ENCODE results near the gene PARP6.
A peak's percentile ranks its signal among the peaks of the same experiment; 100 is the strongest.

Gene PARP6

DNA sequence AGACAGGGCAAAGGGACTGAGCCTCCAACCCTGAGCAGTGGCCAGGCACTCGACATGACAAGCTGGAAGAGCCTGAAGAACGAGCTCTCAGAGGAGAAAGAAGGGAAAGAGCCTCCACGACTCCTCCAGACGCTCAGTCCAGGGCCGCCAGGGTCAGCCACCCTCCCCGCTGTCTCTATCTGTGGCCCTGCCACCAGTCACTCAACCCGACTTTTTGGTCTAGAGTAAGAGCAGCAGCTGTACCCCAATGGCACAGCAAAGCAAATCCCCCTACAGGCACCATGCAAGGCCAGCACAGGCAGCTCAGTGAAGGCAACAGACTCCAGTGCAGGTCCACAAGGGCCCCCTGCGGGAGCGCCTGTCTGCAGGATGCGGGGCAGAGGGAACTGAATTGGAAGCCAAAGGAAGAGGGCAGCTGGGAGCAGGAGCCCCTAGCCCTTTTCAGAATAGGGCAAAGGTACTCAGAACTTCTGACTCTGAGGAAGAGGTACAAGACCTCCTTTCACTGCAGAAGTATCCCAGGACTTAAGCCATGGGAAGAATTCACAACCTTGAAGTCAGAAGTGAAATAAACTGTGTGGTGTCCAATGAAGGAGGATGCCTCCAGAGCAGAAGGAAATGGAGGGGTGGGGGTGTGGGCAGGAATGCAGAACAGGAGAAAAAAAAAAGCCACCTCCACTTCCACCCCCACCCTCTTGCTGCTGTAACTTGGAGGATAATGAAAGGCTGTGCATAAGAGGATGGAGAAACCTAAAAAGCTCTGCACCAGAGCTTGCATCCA, 66.3 kb downstream of the PARP6 start:
- no peak overlapping the region for H3K9ac ChIP-seq (ENCODE audit: low read length)
- H3K27ac ChIP-seq (ENCODE audit: low read depth, low read length): no peak overlapping the region

DNA sequence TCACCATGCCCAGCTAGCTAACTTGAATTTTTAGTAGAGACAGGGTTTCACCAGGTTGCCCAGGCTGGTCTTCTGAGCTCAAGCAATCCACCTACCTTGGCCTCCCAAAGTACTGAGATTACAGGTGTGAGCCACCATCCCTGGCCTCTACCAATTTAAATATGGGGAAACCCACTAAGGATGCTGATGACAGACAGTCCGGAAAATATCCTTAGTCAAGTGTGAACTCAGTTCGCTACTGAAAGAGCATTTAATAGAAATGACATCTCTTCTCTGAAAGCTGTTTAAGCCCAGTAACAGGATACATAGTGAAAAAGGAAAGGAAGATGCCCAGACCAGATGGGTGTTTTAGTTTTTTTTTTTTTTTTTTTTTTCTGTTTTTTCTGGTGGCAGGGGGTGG, 67.1 kb downstream of the PARP6 start:
- Histone ChIP-seq H3K27me3 (ENCODE audit: control insufficient read depth in 1 of 2, insufficient read depth in 2 of 2, low read length in 2 of 2) (no peaks in the 10 kb centered on the region), H3K36me3 (ENCODE audit: insufficient read depth, low read length) (peaks cover 91% of the 10 kb centered on the region), H3K9ac (ENCODE audit: low read length) (no peak overlapping the region), H3K4me3 (ENCODE audit: low read depth in 1 of 2, low read length in 2 of 2) (no peak overlapping the region), H3K9me3 (ENCODE audit: low read length) (no peaks in the 10 kb centered on the region), H3K27ac (ENCODE audit: low read depth, low read length) (no peak overlapping the region), H3K4me1 (ENCODE audit: insufficient read depth, low read length) (peaks cover 18% of the 10 kb centered on the region)

More for the DNA sequence above, 66.3 kb downstream of the PARP6 start:
- Histone ChIP-seq H3K9me3 (ENCODE audit: low read length) (no peaks in the 10 kb centered on the region), H3K27me3 (ENCODE audit: control insufficient read depth in 1 of 2, insufficient read depth in 2 of 2, low read length in 2 of 2) (no peaks in the 10 kb centered on the region), H3K4me1 (ENCODE audit: insufficient read depth, low read length) (peaks cover 18% of the 10 kb centered on the region), H3K36me3 (ENCODE audit: insufficient read depth, low read length) (peaks cover 90% of the 10 kb centered on the region), H3K4me3 (ENCODE audit: low read depth in 1 of 2, low read length in 2 of 2) (no peak overlapping the region)

GRCh38 chr15:72203507-72203837, 68.9 kb downstream of the PARP6 start:
- no peaks in the 10 kb centered on the region for H3K9me3 ChIP-seq (ENCODE audit: low read length)
- H3K4me1 ChIP-seq (ENCODE audit: insufficient read depth, low read length): peaks cover 18% of the 10 kb centered on the region
- H3K9ac ChIP-seq (ENCODE audit: low read length): no peak overlapping the region
- peak overlapping the region; percentile 31 for H3K27ac ChIP-seq (ENCODE audit: low read depth, low read length)
- H3K4me3 ChIP-seq (ENCODE audit: low read depth in 1 of 2, low read length in 2 of 2): no peak overlapping the region
- H3K36me3 ChIP-seq (ENCODE audit: insufficient read depth, low read length): peaks cover 92% of the 10 kb centered on the region
- H3K27me3 ChIP-seq (ENCODE audit: control insufficient read depth in 1 of 2, insufficient read depth in 2 of 2, low read length in 2 of 2): no peaks in the 10 kb centered on the region

- H3K27ac ChIP-seq (ENCODE audit: low read depth, low read length): peak overlapping the region; percentile 13
- H3K36me3 ChIP-seq (ENCODE audit: insufficient read depth, low read length): peaks cover 87% of the 10 kb centered on the region
Measured at GRCh38 chr15:72202801-72203506, 69.4 kb downstream of the PARP6 start.

DNA sequence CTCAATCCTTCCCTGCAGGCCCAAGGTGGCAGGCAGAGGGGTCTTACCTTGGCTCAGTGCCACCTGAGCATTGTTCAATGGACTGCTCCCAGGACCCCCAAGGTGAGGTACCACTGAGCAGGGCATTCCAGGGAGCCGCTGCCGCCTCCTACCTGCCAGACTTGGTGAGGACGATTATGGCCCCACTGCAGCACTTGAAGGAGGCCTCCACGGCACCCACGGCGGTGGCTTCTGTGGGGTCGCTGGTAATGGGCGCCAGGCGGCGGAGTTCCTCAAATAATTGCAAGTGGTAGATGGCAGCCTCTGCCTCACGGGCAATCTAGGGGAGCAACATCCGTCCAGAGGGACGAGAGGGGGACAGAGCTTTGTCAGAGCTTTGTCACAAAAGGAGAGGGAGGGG, 70.1 kb downstream of the PARP6 start:
- no peak overlapping the region for H3K27ac ChIP-seq (ENCODE audit: low read depth, low read length)
- H3K9me3 ChIP-seq (ENCODE audit: low read length): no peaks in the 10 kb centered on the region
- peaks cover 80% of the 10 kb centered on the region for H3K36me3 ChIP-seq (ENCODE audit: insufficient read depth, low read length)
- no peak overlapping the region for H3K4me3 ChIP-seq (ENCODE audit: low read depth in 1 of 2, low read length in 2 of 2)
- peaks cover 0 to 1% of the 10 kb centered on the region in 2 donors for H3K27me3 ChIP-seq (ENCODE audit: control insufficient read depth in 1 of 2, insufficient read depth in 2 of 2, low read length in 2 of 2)
- peaks cover 18% of the 10 kb centered on the region for H3K4me1 ChIP-seq (ENCODE audit: insufficient read depth, low read length)
- H3K9ac ChIP-seq (ENCODE audit: low read length): no peak overlapping the region

More at GRCh38 chr15:72202801-72203506, 69.4 kb downstream of the PARP6 start:
- H3K4me1 ChIP-seq (ENCODE audit: insufficient read depth, low read length): peaks cover 18% of the 10 kb centered on the region
- H3K9me3 ChIP-seq (ENCODE audit: low read length): no peaks in the 10 kb centered on the region
- H3K27me3 ChIP-seq (ENCODE audit: control insufficient read depth in 1 of 2, insufficient read depth in 2 of 2, low read length in 2 of 2): no peaks in the 10 kb centered on the region
- H3K4me3 ChIP-seq (ENCODE audit: low read depth in 1 of 2, low read length in 2 of 2): no peak overlapping the region
- no peak overlapping the region for H3K9ac ChIP-seq (ENCODE audit: low read length)

DNA sequence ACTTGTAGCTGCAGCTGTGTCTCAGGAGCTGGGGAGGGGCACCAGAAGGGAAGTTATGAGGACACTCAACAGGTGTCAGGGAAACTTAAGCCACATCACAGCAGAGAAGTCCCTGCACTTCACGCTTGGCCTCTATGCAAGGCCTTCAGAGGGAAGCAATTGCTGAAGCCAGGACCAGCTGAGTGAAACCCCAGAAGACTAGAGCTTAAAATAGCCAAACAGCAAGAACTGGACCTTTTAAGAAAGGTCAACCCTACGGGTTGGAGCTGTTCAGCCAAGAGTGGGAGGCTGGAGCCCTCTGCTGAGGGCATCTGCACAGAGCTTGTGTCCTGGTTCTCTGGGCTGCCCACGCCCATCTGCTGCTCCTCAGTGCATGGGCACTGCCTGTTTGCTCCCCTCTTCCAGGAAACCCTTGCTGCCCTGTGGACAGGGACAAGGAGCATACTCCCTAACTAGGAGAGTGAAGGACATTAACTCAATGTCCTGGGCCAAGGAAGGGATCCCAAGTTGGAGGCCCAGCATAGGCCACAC, 70.9 kb downstream of the PARP6 start:
- peaks cover 5 to 10% of the 10 kb centered on the region in 2 donors for H3K27me3 ChIP-seq (ENCODE audit: control insufficient read depth in 1 of 2, insufficient read depth in 2 of 2, low read length in 2 of 2)
- H3K4me3 ChIP-seq (ENCODE audit: low read depth in 1 of 2, low read length in 2 of 2): no peak overlapping the region
- no peak overlapping the region for H3K9ac ChIP-seq (ENCODE audit: low read length)
- peaks cover 18% of the 10 kb centered on the region for H3K4me1 ChIP-seq (ENCODE audit: insufficient read depth, low read length)
- no peaks in the 10 kb centered on the region for H3K9me3 ChIP-seq (ENCODE audit: low read length)
- peaks cover 72% of the 10 kb centered on the region for H3K36me3 ChIP-seq (ENCODE audit: insufficient read depth, low read length)
- H3K27ac ChIP-seq (ENCODE audit: low read depth, low read length): no peak overlapping the region

GRCh38 chr15:72200395-72201237, 71.7 kb downstream of the PARP6 start:
- Histone ChIP-seq H3K4me3 (ENCODE audit: low read depth in 1 of 2, low read length in 2 of 2) (no peak overlapping the region), H3K27ac (ENCODE audit: low read depth, low read length) (no peak overlapping the region), H3K27me3 (ENCODE audit: control insufficient read depth in 1 of 2, insufficient read depth in 2 of 2, low read length in 2 of 2) (peaks cover 5 to 10% of the 10 kb centered on the region in 2 donors), H3K9ac (ENCODE audit: low read length) (no peak overlapping the region), H3K4me1 (ENCODE audit: insufficient read depth, low read length) (peaks cover 18% of the 10 kb centered on the region), H3K36me3 (ENCODE audit: insufficient read depth, low read length) (peaks cover 64% of the 10 kb centered on the region), H3K9me3 (ENCODE audit: low read length) (no peaks in the 10 kb centered on the region)

DNA sequence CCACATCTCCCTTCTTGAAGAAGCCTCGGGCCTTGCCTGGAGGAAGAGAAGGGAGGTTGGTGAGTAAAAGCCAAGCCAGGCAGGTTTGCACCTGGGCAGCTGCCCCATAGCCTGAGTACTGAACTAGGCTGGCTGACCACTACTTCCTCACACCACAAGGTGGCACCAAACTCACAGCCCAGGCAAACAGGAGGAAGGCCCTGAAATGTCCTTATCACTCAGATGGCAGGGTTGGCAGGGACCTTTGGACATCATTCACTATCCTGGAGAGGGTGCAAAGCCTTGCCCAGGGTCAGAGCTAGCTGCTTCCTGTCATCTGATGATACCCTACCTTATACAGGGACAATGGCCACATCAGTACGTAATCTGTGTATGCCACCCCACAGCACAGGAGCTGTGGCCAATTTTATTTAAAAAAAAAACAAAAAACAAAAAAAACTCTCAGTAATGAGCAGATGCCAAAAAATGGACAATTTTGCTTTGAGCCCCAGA, 72.6 kb downstream of the PARP6 start:
- no peak overlapping the region for H3K4me3 ChIP-seq (ENCODE audit: low read depth in 1 of 2, low read length in 2 of 2)
- H3K4me1 ChIP-seq (ENCODE audit: insufficient read depth, low read length): peaks cover 18% of the 10 kb centered on the region
- no peak overlapping the region for H3K27ac ChIP-seq (ENCODE audit: low read depth, low read length)
- no peak overlapping the region for H3K9ac ChIP-seq (ENCODE audit: low read length)
- H3K36me3 ChIP-seq (ENCODE audit: insufficient read depth, low read length): peaks cover 56% of the 10 kb centered on the region
- H3K9me3 ChIP-seq (ENCODE audit: low read length): no peaks in the 10 kb centered on the region
- H3K27me3 ChIP-seq (ENCODE audit: control insufficient read depth in 1 of 2, insufficient read depth in 2 of 2, low read length in 2 of 2): peaks cover 5 to 14% of the 10 kb centered on the region in 2 donors

GRCh38 chr15:72199205-72199515, 73.2 kb downstream of the PARP6 start:
- no peak overlapping the region for H3K27ac ChIP-seq (ENCODE audit: low read depth, low read length)
- no peak overlapping the region for H3K9ac ChIP-seq (ENCODE audit: low read length)
- peaks cover 50% of the 10 kb centered on the region for H3K36me3 ChIP-seq (ENCODE audit: insufficient read depth, low read length)
- no peaks in the 10 kb centered on the region for H3K9me3 ChIP-seq (ENCODE audit: low read length)
- peaks cover 5 to 14% of the 10 kb centered on the region in 2 donors for H3K27me3 ChIP-seq (ENCODE audit: control insufficient read depth in 1 of 2, insufficient read depth in 2 of 2, low read length in 2 of 2)
- H3K4me1 ChIP-seq (ENCODE audit: insufficient read depth, low read length): peaks cover 16% of the 10 kb centered on the region
- no peak overlapping the region for H3K4me3 ChIP-seq (ENCODE audit: low read depth in 1 of 2, low read length in 2 of 2)

DNA sequence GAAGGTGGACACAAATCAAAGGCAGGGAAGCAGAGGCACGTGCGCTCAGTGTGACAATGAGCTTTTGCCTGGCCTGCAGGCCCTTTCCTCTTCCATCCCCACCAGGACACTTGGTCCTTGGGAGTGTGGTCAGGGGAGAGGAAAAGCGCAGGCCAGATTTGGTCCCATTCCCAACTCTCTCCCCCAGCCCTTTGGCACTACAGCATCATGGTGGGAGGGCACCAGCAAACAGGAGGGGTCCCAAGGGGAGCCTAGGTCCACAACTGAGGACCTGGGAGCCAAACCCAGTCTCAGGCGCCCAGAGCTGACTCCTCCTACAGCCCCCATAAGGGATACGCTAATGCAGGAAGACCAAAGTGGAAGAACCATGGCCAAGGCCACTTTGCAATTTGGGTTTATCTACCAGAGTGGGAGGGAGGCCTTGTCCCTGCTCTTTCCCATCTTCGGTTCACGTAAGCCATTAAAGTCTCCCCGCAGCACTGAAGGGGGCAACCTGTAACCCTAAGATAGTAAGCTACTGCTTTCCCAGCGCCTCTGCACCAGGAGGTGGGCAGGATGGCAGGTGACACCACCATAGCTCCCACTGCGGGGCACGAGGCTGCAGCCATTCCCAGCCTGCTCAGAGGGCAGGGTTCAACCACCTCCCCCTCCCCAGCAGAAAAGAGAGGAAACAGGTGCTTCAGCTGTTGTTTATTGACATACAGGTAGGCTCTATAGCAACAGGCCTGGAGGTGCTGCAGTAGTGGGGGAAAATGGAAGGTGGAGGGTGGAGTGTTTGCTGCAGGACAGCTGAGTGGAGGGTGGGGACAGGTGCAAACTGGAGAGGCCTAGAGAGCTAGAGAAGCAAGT, 73.8 kb downstream of the PARP6 start:
- H3K27ac ChIP-seq (ENCODE audit: low read depth, low read length): no peak overlapping the region

More for the DNA sequence above, 73.8 kb downstream of the PARP6 start:
- Histone ChIP-seq H3K27me3 (ENCODE audit: control insufficient read depth in 1 of 2, insufficient read depth in 2 of 2, low read length in 2 of 2) (peaks cover 5 to 14% of the 10 kb centered on the region in 2 donors), H3K36me3 (ENCODE audit: insufficient read depth, low read length) (peaks cover 45% of the 10 kb centered on the region), H3K9ac (ENCODE audit: low read length) (no peak overlapping the region), H3K4me3 (ENCODE audit: low read depth in 1 of 2, low read length in 2 of 2) (no peak overlapping the region), H3K9me3 (ENCODE audit: low read length) (no peaks in the 10 kb centered on the region), H3K4me1 (ENCODE audit: insufficient read depth, low read length) (peaks cover 10% of the 10 kb centered on the region)
